Myocyte (in vitro differentiated cells): ENCODE measurements around the gene DRD2. TPM values are rescaled to one million over a fixed set of nuclear protein-coding genes. Genes with fewer than 3 reads are reported as not detected.

Source experiments
- DNase-seq: peaks from one replicate; pipeline ENCODE4 v3.0.0-alpha.2; 2012; ENCODE audit warnings: low read depth
- total RNA-seq: library from RNA; depleted of rRNA; stranded (reverse); fragments of >200 nt; gene quantifications from 2 replicates; pipeline ENCODE4 v1.2.3, GENCODE V29; 2014

The DRD2 gene
- total RNA-seq, 1 donor from 2014 or later: 0.11 TPM

DNA sequence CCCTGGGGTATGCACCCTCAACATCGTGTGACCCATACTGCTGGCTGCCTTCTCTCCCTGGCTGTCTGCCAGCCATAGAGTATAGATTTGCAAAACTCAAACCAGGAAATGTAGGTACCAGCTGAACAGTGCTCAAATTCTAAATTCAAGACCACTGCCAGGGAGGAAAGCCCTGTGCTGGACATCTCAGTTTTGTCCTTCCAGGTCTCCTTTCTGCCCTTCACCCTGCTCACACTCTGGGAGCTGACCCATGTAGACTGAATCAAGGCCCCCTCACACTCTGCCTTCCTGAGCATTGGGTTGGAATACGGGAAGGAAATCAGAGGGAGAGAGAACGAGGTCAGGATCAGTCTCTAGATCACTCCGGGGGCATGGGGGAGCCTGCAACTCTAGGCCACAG is 12.4 kb upstream of the DRD2 start:
- DNase-seq: no peak

DNA sequence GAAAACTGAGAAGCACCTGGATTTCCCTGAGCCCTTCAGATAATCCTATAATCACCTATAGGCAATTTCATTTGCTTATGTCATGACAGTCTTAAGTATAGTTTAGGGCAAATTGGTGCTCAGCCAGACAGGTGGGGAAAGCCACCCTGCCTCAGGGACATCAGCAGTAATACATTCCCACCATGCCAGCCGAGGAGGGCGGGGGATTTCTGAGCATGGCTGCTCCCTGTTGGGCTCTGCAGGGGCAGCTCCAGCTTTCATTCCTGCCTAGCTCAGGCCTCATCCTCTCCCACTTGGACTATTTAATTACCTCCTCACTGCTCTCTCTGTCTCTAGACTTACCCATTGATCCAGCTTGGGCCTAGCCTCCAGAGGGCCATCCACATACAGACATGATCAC is 9.0 kb upstream of the DRD2 start:
- no peak for DNase-seq

DNA sequence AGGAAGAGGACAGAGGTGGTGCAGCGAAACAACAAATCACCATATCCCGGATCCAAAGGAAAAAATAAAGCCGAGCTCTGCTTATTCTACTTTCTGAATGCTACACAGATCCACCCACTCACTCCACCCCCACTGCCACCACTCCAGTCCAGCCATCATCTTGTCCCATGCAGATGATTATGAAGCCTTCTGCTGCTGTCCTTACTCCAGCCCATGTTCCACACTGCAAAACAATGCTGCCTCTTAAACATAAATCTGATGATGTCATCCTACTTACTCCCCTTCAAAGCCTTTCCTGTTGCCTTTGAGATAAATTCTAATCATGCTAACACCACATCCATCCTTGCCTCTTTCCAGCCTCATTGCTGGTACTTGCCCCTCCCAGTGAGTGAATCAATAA is 6.5 kb upstream of the DRD2 start:
- DNase-seq: no peak

DNA sequence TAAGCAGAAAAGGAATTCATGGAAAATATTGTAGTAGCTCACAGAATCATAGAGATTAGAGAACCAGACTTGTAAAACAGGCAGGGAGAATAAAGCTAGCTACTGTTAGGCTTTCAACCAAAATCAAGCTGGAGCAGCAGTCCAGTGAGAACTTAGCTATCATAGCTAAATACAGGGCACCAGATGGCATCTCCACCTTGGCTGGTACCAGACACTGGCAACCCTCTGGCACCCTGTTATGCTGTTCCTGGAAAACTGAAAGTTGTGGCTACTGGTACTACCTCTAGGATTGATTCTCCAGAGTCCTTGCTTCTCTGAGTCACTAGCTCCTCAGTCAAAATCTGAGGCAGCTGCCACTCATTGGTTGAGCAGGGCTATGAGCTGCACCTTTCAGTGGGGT is 6.0 kb upstream of the DRD2 start:
- DNase-seq: peak; percentile 25

DNA sequence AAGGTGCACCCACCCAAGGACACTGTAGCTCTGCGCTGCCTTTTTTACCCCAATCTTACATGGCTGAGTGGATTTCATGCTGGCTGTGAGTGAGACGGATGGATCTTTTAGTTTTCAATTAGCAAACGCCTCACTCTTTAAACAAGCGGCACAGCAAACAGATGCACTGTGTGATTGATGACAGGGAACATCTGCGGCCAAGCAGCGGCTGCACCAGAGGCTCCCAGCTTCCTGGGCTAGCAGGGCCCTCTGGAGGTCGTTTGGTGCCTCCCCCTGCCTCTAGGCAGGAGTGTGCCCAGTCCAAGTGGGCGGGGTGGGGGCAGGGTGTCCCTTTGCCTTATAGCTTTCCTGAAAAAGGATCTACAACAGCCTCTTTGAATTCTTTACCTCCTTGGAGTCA is 2.1 kb upstream of the DRD2 start:
- peak; percentile 53 for DNase-seq

DNA sequence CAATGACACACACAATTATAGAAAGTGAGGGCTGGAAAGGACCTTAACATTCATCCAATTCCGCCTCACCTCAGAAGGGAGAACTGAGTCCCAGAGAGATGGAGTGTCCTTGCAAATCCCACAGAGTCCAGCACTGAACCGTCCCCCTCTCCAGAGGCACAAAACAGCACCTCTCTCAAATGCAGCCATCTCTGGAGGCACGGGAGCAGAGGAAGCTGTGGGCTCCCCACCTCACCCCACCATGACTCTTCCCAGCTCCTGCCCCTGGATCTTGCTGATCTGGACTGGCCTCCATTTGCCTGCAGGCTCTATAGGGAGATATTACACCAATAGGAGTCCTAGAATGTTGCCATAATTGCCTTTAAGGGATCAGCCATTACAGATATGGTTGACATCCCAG is 1.4 kb upstream of the DRD2 start:
- no peak for DNase-seq

DNA sequence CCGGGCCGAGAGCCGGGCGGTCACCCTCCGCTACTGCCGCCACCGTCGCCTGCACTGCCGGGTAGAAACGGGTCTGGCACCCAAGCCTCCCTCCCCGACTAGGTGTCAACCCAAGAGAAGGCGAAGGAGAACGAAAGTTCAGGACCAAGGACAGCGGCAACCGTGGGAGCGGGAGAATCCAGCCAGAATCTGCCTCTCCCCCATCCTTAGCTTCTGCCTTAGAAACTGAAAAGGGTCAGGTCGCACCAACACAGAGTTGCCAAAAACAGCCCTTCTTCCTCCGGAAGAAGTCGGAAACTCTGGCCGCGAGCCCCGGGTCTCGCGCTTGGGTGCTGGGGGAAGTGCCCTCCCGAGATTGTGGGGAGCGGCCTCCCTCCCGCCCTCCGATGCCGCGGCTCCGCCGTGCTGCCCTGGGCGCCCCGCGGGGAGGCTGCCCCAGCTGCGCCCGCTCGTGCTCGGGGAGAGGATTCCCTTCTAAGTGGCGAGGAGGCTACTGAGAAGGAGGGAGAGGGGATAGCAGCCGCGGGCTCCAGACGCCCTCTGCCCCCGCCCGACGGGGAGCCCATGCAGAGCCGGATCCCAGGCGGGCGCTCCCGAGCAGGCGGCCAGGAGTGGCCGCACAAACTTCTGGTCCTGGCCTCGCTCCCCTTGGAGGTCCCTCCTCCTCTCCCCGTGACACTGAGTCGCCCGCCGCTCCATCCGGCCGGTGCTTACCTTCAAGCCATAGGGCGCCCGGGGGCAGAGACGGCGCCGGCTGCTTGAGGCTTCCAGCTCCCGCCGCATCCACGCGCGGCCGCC is 637 bp downstream of the DRD2 start:
- peak; percentile 94 for DNase-seq

DNA sequence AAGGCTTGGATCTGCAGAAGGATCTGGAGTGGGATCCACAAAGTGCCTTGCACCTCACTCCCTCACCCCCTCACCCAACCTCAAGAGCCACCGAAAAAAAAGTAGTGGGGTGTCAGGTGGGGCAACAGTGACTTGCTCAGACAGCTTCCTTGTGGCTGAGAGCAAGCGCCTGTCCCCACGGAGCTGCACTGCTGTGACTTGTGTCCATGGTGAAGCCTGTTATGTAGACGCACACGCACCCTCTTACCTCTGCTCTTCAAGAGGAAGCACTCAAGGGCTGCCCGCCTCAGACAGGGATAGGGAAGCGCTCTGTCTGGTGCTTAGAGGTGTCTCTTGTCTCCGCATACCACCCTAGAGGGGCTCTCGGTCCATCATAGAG is 1.2 kb downstream of the DRD2 start:
- DNase-seq: no peak

DNA sequence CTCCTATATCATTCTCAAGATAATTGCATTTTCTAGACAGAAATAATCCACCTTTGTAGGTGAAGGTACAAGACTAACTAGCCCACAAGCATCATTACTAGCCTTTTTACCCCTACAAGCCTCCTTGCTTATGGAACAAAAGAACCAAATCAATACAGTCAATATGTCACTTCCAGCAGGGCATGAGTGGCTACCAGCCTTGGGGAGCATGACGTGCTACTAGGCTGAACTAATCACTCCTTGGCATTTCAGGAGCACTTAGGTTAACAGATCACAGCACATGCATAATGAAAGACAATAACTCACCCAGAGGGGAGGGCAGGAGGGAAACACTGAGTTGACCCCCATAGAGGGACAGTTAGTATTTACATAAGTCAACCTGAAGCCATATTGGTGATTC is 2.7 kb downstream of the DRD2 start:
- no peak for DNase-seq

DNA sequence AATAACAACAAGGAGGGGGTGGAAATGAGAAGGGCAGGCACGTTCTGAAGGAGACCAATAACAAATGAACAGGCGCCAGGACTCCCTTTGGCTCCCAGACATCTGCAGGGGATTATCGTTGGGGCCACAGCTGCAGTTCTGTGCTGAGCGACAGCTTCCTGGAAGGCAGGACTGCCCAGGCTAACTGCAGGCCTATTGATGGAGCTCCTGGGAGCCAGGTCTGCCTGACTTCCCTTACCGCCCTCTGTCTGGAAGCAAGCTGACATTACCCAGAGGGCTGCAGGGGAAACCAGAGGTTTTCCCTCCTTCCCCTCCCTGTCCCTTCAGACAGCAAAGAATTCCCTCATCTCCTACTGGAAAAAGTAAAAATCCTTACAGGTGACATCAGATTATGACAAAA is 5.0 kb downstream of the DRD2 start:
- no peak for DNase-seq

DNA sequence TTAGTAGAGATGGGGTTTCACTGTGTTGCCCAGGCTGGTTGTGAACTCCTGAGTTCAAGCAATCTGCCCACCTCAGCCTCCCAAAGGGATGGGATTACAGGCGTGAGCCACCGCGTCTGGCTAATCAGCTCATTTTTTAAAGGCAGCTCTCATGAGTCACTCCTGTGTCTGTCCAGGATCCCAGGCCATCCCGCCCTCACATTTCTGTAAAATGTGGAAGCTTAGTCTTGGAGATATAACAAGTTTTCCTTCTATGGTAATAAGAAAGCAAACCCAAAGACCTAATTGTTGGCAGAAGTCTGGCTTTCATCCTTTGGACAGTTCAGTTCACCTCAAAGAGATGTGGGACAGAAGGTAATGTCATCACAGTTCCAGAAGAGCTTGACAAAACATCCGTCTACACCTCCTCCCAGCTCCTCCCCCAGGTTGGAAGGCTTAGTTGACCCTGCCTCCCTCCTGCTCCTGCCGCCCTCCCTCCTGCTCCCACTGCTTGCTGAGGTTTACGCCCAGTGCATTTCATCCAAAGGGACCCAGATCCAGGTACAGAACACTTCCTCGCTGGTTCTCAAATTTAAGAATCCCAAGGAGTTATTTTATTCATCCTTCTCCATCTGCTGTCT is 6.4 kb downstream of the DRD2 start:
- no peak for DNase-seq

DNA sequence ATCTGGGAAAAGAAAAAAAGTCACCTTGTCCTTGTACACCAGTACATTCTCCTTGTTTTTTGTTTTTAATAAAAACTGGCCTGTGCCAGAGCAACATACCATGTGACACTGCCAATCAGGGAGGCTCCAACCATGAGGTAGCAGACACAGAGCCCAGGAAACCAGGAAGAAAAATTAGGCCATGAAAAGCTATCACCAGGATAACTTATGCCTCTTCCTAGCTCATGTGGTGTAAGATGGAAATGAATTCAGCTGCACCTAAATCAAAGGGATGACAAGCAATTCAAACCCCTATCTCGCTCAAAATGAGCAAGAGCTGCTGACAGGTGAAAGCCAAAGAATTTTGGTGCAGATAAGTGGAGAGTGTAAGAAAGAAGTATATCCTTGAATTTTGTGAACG is 7.7 kb downstream of the DRD2 start:
- no peak for DNase-seq

DNA sequence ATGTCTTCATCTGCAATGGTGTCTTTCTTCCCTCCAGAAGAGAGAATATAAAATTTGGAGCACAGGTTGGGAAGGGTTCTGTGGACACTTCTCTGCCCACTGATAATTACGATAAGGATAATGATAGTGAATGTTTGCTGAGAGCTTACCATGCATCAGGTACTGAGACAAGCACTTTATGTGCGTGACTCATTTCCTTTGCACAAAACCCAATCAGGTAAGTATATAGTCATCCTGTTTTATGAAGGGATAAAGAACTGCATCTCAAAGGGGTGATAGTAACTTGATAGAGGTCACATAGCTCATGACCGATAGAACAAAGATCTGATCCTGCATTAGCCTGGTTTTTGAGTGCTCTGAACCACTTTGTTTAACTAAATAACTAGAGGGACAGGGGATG is 9.4 kb downstream of the DRD2 start:
- no peak for DNase-seq

DNA sequence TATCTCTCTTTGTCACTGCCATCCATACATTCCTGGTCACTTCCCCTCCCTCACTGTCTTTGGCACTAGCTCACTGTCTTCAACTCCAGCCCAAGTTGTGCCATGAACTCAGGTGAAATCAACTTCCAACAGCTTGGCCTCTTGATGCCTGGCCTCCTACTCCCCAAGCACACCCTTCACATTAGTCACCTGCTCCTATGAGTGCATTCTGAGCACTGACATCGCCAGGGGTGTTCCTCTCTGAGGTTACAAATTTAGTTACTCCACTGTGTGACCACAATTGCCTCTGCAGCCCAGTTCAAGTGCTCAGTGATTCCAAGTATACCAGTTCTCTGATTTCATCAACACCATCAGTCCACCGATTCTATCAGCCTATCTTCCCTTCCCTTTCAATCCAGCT is 10.8 kb downstream of the DRD2 start:
- peak; percentile 49 for DNase-seq

DNA sequence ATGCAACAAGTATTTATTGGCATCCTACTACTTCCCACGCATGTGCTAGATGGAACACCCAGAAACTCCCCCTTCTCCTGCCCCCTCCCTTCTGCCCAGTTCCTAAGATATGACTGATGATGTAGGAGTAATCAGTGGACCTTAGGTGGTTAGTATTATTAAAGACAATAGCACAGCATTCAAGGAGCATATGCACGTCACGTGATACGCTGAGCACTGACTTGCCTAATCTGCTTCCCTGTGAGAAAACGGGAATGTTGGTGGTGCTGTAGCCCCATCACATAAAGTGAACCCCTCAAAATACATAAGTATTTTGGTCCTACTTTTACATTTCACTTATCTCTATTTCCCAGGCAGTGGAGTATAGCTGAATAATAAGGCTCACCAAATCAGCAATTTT is 12.4 kb downstream of the DRD2 start:
- DNase-seq: no peak

DNA sequence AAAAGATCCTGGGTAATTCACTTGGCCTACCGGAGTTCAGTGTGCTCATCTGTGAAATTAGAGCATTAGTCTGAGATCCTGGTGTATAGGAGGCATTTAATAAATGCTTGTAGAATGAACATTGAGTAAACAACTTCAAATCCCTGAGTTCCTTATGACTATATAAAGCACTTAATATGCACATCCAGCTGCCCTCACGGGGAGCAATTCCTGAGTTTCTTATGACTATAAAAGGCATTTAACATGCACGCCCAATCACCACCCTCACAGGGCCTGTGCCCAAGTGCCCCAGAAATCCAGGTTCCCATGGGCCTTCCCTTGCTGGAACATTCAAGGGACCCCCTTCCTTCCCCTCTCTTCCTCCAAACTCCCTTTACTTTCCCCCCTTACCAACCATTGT is 13.6 kb downstream of the DRD2 start:
- no peak for DNase-seq

DNA sequence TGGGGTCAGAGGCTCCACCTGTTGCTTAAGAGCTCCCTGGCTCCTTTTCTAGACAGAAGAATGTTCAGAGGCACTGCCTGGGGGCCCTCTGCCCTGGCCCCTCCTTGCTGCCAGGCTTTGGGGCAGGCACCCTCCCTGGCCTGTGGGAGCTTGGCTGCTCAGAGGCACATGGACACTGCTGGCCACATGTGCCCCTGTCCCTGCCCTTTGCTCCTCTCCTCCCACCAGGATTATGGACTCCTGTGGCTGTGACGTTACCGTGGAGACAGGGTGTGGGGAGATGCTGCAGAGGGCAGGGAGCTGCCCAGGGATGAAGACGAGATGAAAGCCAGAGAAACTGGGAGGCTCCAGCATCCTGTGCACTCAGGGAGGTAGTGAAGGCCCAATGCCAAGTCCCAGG is 14.7 kb downstream of the DRD2 start:
- DNase-seq: no peak

DNA sequence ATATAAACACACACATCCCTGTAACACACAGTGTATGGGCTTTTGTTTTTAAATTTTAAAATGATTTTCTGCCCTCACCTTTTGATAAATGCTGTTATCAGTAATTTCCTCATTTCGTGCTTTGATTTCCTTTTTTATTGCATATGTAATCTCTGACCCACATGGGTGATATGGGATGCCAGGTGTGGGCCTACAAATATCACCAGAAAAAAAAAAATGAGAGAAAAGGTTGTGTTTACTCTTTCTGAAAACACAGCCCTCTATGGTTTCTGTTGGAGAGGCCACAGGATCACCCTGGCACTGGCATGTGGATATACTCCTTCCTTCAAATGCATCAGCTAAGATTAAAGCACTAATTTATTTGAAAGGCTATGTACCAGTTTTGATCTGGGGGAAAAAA is 17.0 kb downstream of the DRD2 start:
- no peak for DNase-seq

DNA sequence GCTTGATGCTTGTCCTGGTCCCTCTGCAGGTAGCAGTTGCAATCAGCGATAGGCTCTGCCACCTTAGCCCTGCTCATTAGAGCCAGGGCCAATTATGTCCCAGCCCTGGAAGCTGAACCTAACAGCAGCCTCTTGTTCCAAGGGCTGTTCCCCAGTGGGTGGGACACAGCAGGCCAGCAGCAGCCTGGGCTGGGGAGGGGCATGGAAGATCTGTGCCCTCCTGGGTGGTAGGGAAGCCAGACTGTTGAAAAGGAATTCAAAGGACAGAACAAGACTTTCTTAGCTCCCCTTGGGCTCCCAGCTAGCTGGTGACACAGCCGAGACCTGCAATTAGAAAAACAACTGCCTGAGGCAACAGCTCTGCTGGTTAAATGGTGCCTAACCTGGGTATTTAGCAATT is 17.4 kb downstream of the DRD2 start:
- no peak for DNase-seq

DNA sequence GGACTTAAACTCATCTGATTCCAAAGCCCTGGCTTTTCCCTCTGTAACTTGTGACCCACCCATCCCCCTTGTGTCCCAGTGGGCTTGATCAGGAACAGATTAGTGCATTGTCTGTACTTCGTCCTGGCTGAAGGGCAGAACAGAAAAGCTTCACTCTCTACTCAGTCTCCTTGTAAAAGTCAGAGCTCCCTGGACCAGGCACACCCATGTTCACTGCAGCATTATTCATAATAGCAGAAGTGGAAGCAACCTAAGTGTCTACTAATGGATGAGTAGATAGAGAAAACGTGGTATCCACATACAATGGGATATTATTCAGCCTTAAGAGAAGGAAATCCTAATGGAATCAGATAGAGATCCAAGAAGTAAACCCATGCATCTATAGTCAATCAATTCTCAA is 20.7 kb downstream of the DRD2 start:
- DNase-seq: no peak

DNA sequence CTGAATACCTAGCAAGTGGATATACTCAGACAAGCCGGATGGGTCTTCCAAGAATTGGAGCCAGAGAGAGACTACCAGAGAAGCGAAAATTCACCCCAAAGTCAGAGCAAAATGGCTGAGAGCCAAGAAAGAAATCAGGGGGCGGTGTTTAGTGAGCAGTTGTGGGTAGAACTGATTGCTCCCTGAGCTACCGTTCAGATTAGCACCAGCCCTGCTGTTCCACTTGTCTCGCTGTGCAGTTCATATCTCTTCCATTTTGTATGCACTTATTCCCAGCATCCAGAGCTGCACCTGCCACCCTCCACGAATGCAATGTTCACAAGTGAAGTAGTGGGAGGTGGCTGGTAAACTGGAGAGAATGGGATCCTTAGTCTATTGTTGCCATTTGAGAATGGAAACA is 25.5 kb downstream of the DRD2 start:
- DNase-seq: no peak

DNA sequence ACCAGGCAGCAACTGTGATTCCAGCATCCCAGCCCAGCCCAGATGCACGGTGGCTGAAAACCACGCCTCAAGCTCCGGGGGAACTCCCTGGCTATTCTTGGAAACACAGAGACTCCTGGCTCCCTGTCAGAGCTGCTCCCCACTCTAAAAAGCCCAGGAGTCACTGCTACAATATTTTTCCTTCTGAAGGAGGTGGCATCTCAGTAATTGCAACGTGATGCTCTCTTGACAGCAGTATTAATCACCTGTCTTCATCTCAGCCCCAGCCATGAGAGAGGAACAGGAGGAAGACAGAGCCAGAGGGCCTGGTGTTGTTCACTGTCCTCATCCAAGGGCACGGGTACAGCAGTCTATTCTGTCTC is 26.9 kb downstream of the DRD2 start:
- peak; percentile 75 for DNase-seq

DNA sequence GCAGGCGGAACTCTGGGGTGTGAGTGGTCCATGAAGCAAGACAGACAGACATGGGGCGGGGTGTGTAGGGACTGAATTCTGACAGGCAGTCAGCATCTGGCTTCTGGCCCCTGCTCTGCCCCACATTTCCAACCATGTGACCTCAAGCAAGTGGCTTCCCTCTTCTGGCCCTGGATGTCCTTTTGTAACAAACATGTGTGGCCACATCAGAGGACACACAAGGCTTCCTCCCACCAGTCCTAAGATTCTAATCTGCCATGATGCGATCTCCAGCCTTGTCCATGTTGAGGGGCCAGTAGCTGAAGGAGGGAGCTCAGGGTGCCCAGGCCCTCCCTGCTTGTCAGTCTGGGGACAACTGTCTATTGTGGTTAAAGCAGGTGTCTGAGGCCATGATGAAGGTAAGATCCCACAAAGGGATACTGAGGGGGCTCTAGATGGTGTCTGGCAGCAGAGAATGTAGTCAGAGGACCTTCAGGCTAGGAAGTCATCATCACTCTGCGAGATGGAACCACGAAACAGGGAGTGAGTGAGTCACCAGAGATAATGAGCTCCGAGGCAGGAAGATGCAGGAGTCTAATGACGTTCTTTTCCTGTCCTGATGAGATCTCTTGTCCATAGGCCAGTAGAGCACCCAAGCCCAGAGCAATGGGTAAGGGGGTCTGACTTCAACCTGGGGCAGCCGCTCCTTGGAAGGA is 27.4 kb downstream of the DRD2 start:
- peak; percentile 26 for DNase-seq
